ENCODE measurements around the gene ZDHHC6.
"Not testable (repeated sequence)": the region's sequence is repeated elsewhere in the genome, so short reads cannot be mapped to it uniquely, and the experiment has no call there.

ZDHHC6 gene

DNA sequence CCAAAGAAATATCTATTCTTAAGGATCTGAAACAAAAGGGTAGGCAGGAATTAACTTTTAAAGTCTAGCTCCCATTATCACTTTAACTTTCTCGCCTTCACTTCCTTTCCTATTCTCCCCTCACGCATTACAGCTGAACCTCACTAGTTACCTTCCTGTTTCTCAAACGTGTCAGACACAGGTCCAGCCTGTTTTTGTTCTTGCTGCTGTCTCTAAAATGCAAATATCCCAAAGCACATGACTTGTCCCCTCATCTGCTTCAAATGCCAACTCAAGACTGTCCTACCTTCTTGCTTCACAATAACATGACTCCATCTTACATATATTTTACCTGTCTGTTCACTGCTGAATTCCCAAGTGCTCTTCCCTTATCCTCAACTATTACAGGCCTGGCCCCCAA is 17.6 kb downstream of the ZDHHC6 start:
- TF ChIP-seq ZNF274 (IDR thresholded peaks at IDR 0.05; ENCODE audit: low read depth, low read length): no peak
- no peak overlapping the region for H3K4me3 ChIP-seq (ENCODE audit: low read length)

DNA sequence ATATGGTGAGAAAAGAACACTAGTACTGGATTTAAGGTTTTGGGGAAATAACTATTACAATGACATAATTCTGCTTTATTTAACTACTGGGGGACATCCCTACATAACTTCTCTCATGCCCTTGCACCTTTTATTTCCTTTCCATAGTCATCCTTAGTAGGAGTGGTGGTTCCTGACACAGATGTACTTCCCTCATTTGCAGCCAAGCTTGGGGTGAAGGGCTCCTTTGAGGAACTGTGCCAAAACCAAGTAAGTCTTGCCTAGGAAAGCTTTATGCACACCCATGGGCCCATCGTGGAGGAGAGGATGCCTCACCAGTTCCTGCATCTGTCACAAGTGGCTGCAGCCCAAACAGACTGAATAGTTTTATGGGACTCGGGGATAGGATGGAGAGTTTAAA is 20.6 kb downstream of the ZDHHC6 start:
- TF ChIP-seq ZNF274 (IDR thresholded peaks at IDR 0.05; ENCODE audit: low read depth, low read length): no peak
- no peak overlapping the region for H3K4me3 ChIP-seq (ENCODE audit: low read length)

DNA sequence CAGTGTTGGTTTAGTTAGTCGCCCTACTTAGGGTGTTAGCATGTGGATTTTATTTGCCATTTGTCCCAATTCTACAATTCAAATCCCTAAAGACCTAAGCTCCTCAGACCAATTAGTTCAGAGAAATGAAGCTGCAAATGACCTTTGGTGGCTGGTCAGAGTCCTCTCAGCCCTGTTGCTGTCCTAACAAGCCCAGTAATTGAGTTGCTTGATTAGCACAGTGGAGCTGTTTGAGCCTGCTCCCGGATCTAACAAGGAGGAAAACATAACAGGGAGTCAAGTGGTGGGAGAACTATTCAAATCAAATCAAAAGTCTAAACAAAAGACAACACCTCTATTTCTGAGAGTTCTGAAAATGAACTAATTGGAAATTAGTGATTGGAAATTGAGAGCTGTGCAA is 22.1 kb downstream of the ZDHHC6 start:
- H3K4me3 ChIP-seq (ENCODE audit: low read length): no peak overlapping the region
- TF ChIP-seq ZNF274 (IDR thresholded peaks at IDR 0.05; ENCODE audit: low read depth, low read length): no peak

DNA sequence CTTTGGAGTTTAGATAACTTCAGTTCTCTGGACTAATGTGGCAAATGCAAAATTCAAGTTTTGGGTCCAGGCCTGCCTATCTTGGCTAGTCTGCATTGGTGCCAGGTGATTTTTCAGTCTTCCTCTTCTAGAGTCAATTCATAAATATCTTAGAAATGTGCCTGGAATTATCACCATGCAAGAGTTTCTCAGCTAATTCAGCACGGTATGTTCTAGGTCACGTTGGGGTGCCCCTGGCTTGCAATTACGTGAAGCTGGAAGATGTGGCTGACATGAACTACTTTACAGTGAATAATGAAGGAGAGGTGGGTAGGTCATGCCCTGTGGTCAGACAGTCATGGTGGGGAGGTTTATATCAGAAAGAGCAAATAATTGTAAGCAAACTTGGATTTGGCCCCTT is 25.0 kb downstream of the ZDHHC6 start:
- TF ChIP-seq ZNF274 (IDR thresholded peaks at IDR 0.05; ENCODE audit: low read depth, low read length): no peak
- no peak overlapping the region for H3K4me3 ChIP-seq (ENCODE audit: low read length)

- H3K4me3 ChIP-seq (ENCODE audit: low read length): no peak overlapping the region
- no peak for TF ChIP-seq ZNF274 (IDR thresholded peaks at IDR 0.05; ENCODE audit: low read depth, low read length)
Measured at GRCh38 chr10:112412696-112413095, 34.0 kb downstream of the ZDHHC6 start.

- H3K4me3 ChIP-seq (ENCODE audit: low read length): no peak overlapping the region
- TF ChIP-seq ZNF274 (IDR thresholded peaks at IDR 0.05; ENCODE audit: low read depth, low read length): no peak
Measured at GRCh38 chr10:112409755-112410154, 37.0 kb downstream of the ZDHHC6 start.

GRCh38 chr10:112409299-112409698 is 37.4 kb downstream of the ZDHHC6 start:
- no peak overlapping the region for H3K4me3 ChIP-seq (ENCODE audit: low read length)
- TF ChIP-seq ZNF274 (IDR thresholded peaks at IDR 0.05; ENCODE audit: low read depth, low read length): no peak

DNA sequence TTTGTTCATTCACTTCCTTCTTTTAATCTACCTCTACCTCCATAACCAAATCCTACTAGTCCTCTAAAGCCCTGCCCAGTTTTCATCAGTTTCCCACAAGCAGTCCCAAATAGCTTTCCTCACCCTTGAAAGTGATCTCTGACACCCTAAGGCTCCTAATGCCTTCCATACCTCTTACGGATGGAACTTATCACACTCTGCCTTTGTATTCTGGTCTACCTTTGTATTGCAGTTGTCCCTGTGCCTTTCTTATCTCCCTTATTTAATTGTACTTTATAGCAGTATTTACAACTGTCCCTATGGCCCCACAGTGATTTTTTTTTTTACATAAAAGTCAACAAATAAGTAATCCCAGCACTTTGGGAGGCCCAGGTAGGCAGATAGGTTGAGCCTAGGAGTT is 39.0 kb downstream of the ZDHHC6 start:
- no peak overlapping the region for H3K4me3 ChIP-seq (ENCODE audit: low read length)
- TF ChIP-seq ZNF274 (IDR thresholded peaks at IDR 0.05; ENCODE audit: low read depth, low read length): no peak

DNA sequence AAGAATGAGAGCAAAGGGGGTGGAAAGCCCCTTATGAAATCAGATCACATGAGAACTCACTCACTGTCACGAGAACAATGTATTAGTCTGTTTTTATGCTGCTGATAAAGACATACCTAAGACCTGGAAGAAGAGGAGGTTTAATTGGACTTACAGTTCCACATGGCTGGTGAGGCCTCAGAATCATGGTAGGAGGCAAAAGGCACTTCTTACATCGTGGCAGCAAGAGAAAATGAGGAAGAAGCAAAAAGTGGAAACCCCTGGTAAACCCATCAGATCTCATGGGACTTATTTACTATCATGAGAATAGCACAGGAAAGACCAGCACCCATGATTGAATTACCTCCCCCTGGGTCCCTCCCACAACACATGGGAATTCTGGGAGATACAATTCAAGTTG is 39.9 kb downstream of the ZDHHC6 start:
- not testable (repeated sequence) for H3K4me3 ChIP-seq (ENCODE audit: low read length)

GRCh38 chr10:112404617-112405016 is 42.1 kb downstream of the ZDHHC6 start:
- H3K4me3 ChIP-seq (ENCODE audit: low read length): no peak overlapping the region
- TF ChIP-seq ZNF274 (IDR thresholded peaks at IDR 0.05; ENCODE audit: low read depth, low read length): no peak

GRCh38 chr10:112402917-112403316 is 43.8 kb downstream of the ZDHHC6 start:
- no peak overlapping the region for H3K4me3 ChIP-seq (ENCODE audit: low read length)
- TF ChIP-seq ZNF274 (IDR thresholded peaks at IDR 0.05; ENCODE audit: low read depth, low read length): no peak

GRCh38 chr10:112397592-112397991 is 49.1 kb downstream of the ZDHHC6 start:
- H3K4me3 ChIP-seq (ENCODE audit: low read length): no peak overlapping the region
- TF ChIP-seq ZNF274 (IDR thresholded peaks at IDR 0.05; ENCODE audit: low read depth, low read length): no peak

DNA sequence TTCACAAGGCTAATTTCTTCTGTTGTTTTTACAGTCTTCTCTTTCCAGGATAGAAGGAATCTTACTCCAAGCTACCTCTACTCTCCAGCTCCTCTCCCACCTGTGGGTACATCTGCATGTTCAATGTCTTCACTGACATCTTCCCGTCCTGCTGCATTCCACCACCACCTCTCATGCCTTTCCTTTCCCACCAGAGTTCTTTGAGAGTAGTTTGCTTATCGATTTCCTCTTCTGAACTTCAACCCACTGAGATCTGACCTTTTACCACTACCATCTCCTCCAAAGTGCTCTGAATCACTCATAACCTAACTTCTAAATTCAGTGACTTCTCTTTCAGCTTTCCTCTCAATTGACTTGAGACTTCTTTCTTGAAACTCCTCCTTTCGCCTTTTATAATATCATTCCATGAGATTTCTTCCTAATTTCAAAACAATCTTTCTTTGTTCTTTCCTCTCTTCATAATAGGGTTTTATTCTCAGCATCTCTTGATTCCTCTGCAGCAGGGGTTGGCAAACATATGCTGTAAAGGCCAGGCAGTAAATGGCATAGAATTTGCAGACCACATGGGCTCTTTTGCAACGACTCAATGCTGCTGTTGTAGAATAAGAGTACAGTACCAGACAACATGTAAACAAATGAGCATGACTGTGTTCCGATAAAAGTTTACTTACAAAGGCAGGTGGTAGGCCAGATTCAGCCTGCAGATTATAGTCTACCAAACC is 50.7 kb downstream of the ZDHHC6 start:
- H3K4me3 ChIP-seq (ENCODE audit: low read length): no peak overlapping the region
- no peak for TF ChIP-seq ZNF274 (IDR thresholded peaks at IDR 0.05; ENCODE audit: low read depth, low read length)

DNA sequence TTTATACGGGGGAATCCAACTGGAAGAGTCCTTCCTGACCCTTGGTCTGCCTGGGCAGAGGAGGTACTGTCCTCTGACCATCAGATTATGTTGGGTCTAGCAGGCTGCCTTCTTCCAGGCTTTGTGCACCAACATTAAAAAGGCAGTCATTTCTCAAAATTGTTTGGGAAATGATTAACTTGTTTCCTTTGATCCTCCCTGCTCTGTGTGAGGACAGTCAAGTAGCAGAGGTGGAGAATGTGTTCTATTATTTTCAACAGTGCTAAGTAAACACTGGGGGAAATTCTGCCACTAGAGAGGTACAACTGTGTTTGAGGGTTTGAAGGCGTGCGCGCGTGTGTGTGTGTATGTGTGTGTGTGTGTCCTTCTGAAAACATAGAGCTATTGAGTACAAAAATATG is 52.2 kb downstream of the ZDHHC6 start:
- no peak for TF ChIP-seq ZNF274 (IDR thresholded peaks at IDR 0.05; ENCODE audit: low read depth, low read length)
- H3K4me3 ChIP-seq (ENCODE audit: low read length): no peak overlapping the region

DNA sequence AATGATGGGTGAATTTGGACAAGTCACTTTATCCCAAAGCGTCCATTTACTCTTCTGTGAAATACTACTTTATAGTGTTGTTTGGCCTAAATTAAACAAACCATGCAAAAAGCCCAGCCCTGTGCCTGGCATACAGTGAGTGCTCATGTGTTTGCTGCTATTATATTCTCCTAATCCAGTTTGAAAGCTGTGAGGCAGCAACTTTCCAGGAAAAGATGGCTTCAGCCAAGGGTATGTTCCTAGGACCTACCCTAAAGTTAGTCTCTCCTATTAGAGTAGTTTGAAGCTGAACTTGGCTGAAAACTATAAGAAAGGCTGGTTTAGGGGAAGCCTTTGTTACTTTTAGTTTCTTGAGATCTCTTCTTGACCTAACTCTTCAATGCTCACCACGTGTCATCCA is 52.9 kb downstream of the ZDHHC6 start:
- TF ChIP-seq ZNF274 (IDR thresholded peaks at IDR 0.05; ENCODE audit: low read depth, low read length): no peak
- H3K4me3 ChIP-seq (ENCODE audit: low read length): no peak overlapping the region

- no peak for TF ChIP-seq ZNF274 (IDR thresholded peaks at IDR 0.05; ENCODE audit: low read depth, low read length)
- no peak overlapping the region for H3K4me3 ChIP-seq (ENCODE audit: low read length)
Measured at GRCh38 chr10:112393341-112393740, 53.4 kb downstream of the ZDHHC6 start.
